Measurements from ENCODE around the gene OPHN1. TPM values are rescaled to one million over a fixed set of nuclear protein-coding genes. Genes with fewer than 3 reads are reported as not detected.

Gene OPHN1
- total RNA-seq, 1 donor from 2014 or later: 7.8 TPM

DNA sequence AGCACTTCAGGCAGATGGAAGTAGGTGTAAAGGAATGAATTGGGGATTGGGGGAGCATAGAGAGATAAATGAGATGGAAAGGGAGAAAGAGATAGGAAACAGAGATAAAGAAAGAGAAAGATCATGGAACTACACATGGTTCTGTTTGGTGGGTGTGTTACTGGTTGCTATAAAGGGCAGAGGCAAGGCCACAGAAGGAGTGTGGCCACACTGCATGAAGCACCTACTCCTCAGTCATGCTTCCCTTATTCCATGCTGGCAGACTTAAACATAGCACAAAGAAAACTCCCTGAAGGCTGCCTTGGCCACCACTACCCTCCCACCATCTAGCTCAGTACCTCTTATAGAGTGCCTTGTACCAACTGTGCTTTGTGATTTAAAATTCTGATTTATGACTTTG lies 56.9 kb downstream of the OPHN1 start:
- Mint-ChIP-seq H3K9me3 (ENCODE audit: unreplicated experiment) (no peaks in the 10 kb centered on the region), H3K27ac (ENCODE audit: unreplicated experiment) (no peak overlapping the region), H3K27me3 (ENCODE audit: unreplicated experiment) (no peaks in the 10 kb centered on the region), H3K36me3 (ENCODE audit: unreplicated experiment) (peaks cover 2% of the 10 kb centered on the region), H3K4me3 (ENCODE audit: unreplicated experiment) (no peak overlapping the region), H3K4me1 (ENCODE audit: low read depth, unreplicated experiment) (no peaks in the 10 kb centered on the region)
- no peak for DNase-seq
- TF ChIP-seq, protein P1, sequence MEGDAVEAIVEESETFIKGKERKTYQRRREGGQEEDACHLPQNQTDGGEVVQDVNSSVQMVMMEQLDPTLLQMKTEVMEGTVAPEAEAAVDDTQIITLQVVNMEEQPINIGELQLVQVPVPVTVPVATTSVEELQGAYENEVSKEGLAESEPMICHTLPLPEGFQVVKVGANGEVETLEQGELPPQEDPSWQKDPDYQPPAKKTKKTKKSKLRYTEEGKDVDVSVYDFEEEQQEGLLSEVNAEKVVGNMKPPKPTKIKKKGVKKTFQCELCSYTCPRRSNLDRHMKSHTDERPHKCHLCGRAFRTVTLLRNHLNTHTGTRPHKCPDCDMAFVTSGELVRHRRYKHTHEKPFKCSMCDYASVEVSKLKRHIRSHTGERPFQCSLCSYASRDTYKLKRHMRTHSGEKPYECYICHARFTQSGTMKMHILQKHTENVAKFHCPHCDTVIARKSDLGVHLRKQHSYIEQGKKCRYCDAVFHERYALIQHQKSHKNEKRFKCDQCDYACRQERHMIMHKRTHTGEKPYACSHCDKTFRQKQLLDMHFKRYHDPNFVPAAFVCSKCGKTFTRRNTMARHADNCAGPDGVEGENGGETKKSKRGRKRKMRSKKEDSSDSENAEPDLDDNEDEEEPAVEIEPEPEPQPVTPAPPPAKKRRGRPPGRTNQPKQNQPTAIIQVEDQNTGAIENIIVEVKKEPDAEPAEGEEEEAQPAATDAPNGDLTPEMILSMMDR (IDR thresholded peaks at IDR 0.05; ENCODE audit: partially characterized antibody, unreplicated experiment): no peak

DNA sequence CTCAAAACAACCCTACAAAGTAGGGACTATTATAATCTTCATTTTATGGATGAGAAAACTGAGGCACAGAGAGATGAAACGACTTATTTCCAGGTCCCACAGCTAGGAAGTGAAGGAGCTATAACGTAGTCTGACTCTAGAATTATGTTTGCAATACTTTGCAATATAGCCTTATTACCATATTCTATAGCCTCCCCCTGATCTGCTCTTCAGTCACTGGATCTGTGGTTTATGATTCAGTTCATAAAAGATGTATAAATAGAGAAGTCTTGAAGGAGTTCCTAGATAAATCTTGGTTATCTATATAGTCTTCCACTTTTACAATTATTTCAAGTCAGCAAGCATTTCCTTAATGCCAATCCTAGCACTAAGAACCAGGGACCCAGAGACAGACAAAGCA lies 57.5 kb downstream of the OPHN1 start:
- no peak overlapping the region for H3K4me3 Mint-ChIP-seq (ENCODE audit: unreplicated experiment)
- TF ChIP-seq, protein P1 (IDR thresholded peaks at IDR 0.05; ENCODE audit: partially characterized antibody, unreplicated experiment): no peak
- no peaks in the 10 kb centered on the region for H3K36me3 Mint-ChIP-seq (ENCODE audit: unreplicated experiment)
- H3K27ac Mint-ChIP-seq (ENCODE audit: unreplicated experiment): no peak overlapping the region
- no peaks in the 10 kb centered on the region for H3K27me3 Mint-ChIP-seq (ENCODE audit: unreplicated experiment)
- no peaks in the 10 kb centered on the region for H3K4me1 Mint-ChIP-seq (ENCODE audit: low read depth, unreplicated experiment)
- no peaks in the 10 kb centered on the region for H3K9me3 Mint-ChIP-seq (ENCODE audit: unreplicated experiment)
- no peak for DNase-seq

DNA sequence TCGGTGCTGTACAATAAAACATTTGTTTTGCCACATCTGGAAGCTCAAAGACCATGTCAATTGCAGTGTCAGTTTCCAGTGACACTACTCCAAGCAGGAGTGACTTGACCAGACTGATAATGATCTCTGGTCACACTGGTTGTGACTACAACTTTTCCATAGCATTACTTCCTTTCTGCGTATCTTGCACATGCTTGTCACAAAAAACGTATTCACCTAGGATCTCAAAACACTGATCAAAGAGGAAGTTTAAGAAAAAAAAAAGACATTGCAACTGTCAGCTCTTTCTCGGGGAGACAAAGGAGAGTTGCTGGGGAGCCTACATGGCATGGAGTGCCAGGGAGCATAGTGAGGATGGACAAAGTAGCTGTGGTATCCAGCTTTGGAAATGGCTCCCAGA lies 60.6 kb downstream of the OPHN1 start:
- Mint-ChIP-seq H3K36me3 (ENCODE audit: unreplicated experiment) (peaks cover 4% of the 10 kb centered on the region), H3K27ac (ENCODE audit: unreplicated experiment) (no peak overlapping the region), H3K9me3 (ENCODE audit: unreplicated experiment) (no peaks in the 10 kb centered on the region), H3K4me3 (ENCODE audit: unreplicated experiment) (no peak overlapping the region), H3K27me3 (ENCODE audit: unreplicated experiment) (no peaks in the 10 kb centered on the region), H3K4me1 (ENCODE audit: low read depth, unreplicated experiment) (no peaks in the 10 kb centered on the region)
- DNase-seq: no peak
- TF ChIP-seq, protein P1 (IDR thresholded peaks at IDR 0.05; ENCODE audit: partially characterized antibody, unreplicated experiment): no peak

DNA sequence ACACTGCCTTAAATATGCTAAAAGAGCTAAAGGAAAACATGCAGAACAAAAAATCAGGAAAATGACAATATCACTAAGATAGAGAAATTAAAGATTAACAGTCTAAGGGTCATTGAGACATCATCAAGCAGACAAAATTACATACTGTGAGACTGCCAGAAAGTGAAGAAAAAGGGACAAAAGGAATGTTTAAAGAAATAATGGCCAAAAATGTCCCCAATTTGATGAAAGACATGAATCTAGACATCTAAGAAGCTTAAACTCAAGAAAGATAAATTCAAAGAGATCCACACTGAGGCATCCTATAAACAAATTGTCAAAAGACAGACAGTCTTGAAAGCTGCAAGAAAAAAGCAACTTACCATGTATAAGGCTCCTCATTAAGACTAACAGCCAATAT lies 63.7 kb downstream of the OPHN1 start:
- Mint-ChIP-seq H3K4me1 (ENCODE audit: low read depth, unreplicated experiment) (peaks cover 8% of the 10 kb centered on the region), H3K36me3 (ENCODE audit: unreplicated experiment) (peaks cover 4% of the 10 kb centered on the region), H3K9me3 (ENCODE audit: unreplicated experiment) (peaks cover 4% of the 10 kb centered on the region), H3K27me3 (ENCODE audit: unreplicated experiment) (peaks cover 3% of the 10 kb centered on the region), H3K27ac (ENCODE audit: unreplicated experiment) (no peak overlapping the region), H3K4me3 (ENCODE audit: unreplicated experiment) (no peak overlapping the region)
- DNase-seq: no peak
- TF ChIP-seq, protein P1 (IDR thresholded peaks at IDR 0.05; ENCODE audit: partially characterized antibody, unreplicated experiment): no peak

DNA sequence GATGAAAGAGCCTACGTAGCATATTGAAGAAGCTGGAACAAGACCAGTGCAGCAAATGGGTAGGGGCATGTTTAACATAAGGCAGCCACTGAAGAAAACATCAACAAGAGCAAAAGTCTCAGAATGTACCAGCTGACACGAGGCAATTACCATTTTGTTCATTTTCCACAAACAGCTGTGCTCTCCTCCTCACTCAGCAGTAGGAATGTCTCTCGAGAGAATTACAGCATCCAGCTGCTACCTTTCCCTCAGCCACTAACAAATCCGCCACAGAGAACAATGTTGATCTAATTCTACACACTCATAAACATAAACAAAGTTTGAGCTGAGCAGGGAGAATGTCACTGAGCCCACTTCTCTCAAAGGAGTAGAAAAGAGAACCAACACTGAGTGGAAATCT lies 68.0 kb downstream of the OPHN1 start:
- Mint-ChIP-seq H3K27ac (ENCODE audit: unreplicated experiment) (peak overlapping the region; percentile 86), H3K36me3 (ENCODE audit: unreplicated experiment) (peaks cover 4% of the 10 kb centered on the region), H3K4me1 (ENCODE audit: low read depth, unreplicated experiment) (peaks cover 8% of the 10 kb centered on the region), H3K9me3 (ENCODE audit: unreplicated experiment) (peaks cover 4% of the 10 kb centered on the region), H3K4me3 (ENCODE audit: unreplicated experiment) (peak overlapping the region; percentile 34), H3K27me3 (ENCODE audit: unreplicated experiment) (peaks cover 3% of the 10 kb centered on the region)
- DNase-seq: no peak
- TF ChIP-seq, protein P1 (IDR thresholded peaks at IDR 0.05; ENCODE audit: partially characterized antibody, unreplicated experiment): no peak
